MM.1S (cell line): Measurements from ENCODE around the gene C1orf116.

ENCODE experiments used
- DNase-seq: peaks from one replicate; pipeline ENCODE4 v3.0.0-alpha.2; 2015
- H2AFZ ChIP-seq: fragments of 300-600 bp; sonication (generic); 2 replicates; pipeline ENCODE4 v1.6.0; 2016; ENCODE audit warnings: antibody characterized with exemption, low read length
- H3F3A ChIP-seq: fragments of 300-600 bp; sonication (generic); 2 replicates; pipeline ENCODE4 v1.6.1; 2016; ENCODE audit warnings: mild to moderate bottlenecking, antibody characterized with exemption, low read length, moderate library complexity, mixed read lengths; ENCODE audit not compliant: insufficient read depth
- H3K27ac ChIP-seq: fragments of 300-600 bp; sonication (generic); 2 replicates; pipeline ENCODE4 v1.5.1; 2016; ENCODE audit warnings: mild to moderate bottlenecking, low read length
- H3K27me3 ChIP-seq: fragments of 300-600 bp; sonication (generic); replicated peaks from 2 replicates; pipeline ENCODE4 v1.6.0; 2016; ENCODE audit warnings: low read length; ENCODE audit not compliant: insufficient read depth
- H3K36me3 ChIP-seq: fragments of 300-600 bp; sonication (generic); replicated peaks from 2 replicates; pipeline ENCODE4 v1.6.1; 2016; ENCODE audit warnings: mild to moderate bottlenecking, low read length, mixed read lengths; ENCODE audit not compliant: insufficient read depth
- H3K4me1 ChIP-seq: fragments of 300-600 bp; sonication (generic); 2 replicates; pipeline ENCODE4 v1.6.1; 2016; ENCODE audit warnings: low read length, mixed read lengths
- H3K4me2 ChIP-seq: fragments of 300-600 bp; sonication (generic); 2 replicates; pipeline ENCODE4 v1.6.0; 2016; ENCODE audit warnings: low read depth, low read length
- H3K4me3 ChIP-seq: fragments of 300-600 bp; sonication (generic); 2 replicates; pipeline ENCODE4 v1.5.1; 2016; ENCODE audit warnings: low read length, mixed read lengths
- H3K79me2 ChIP-seq: fragments of 300-600 bp; sonication (generic); 2 replicates; pipeline ENCODE4 v1.6.1; 2016; ENCODE audit warnings: mixed run types, low read length, mixed read lengths
- H3K9ac ChIP-seq: fragments of 300-600 bp; sonication (generic); 2 replicates; pipeline ENCODE4 v1.6.1; 2016; ENCODE audit warnings: low read length, mixed read lengths
- H3K9me2 ChIP-seq: fragments of 300-600 bp; sonication (generic); replicated peaks from 2 replicates; pipeline ENCODE4 v1.6.1; 2016; ENCODE audit warnings: mild to moderate bottlenecking, low read length, mixed read lengths; ENCODE audit not compliant: insufficient read depth
- H3K9me3 ChIP-seq: fragments of 300-600 bp; sonication (generic); replicated peaks from 2 replicates; pipeline ENCODE4 v1.6.1; 2016; ENCODE audit warnings: mild to moderate bottlenecking, low read length, mixed read lengths; ENCODE audit not compliant: insufficient read depth
- H4K20me1 ChIP-seq: fragments of 300-600 bp; sonication (generic); 2 replicates; pipeline ENCODE4 v1.6.1; 2016; ENCODE audit warnings: mild to moderate bottlenecking, low read length, moderate library complexity, mixed read lengths; ENCODE audit not compliant: insufficient read depth
- CTCF ChIP-seq: fragments of 300-600 bp; sonication (generic); IDR thresholded peaks from 2 replicates; pipeline ENCODE4 v1.5.1; 2016; ENCODE audit warnings: antibody characterized with exemption, low read length, mixed read lengths
- EZH2 ChIP-seq: fragments of 300-600 bp; sonication (generic); optimal IDR thresholded peaks from 2 replicates; pipeline ENCODE3; 2017; ENCODE audit warnings: low read depth, mild to moderate bottlenecking, antibody characterized with exemption, low read length, mixed read lengths
- EZH2phosphoT487 ChIP-seq: fragments of 300-600 bp; sonication (generic); IDR thresholded peaks from 2 replicates; pipeline ENCODE4 v1.6.1; 2018; ENCODE audit warnings: antibody characterized with exemption, low read length

Gene C1orf116

GRCh38 chr1:207072233-207072632 is 39.7 kb upstream of the C1orf116 start:
- Histone ChIP-seq H3K27me3 (no peaks in the 10 kb centered on the region), H2AFZ (no peak overlapping the region), H3K9ac (no peak overlapping the region), H4K20me1 (no peaks in the 10 kb centered on the region), H3K4me1 (peaks cover 3% of the 10 kb centered on the region; the same call in 1 of the 2 replicates), H3K36me3 (no peaks in the 10 kb centered on the region), H3K9me3 (no peaks in the 10 kb centered on the region), H3K27ac (no peak overlapping the region), H3F3A (no peaks in the 10 kb centered on the region), H3K79me2 (no peaks in the 10 kb centered on the region), H3K4me3 (no peak overlapping the region), H3K4me2 (no peak overlapping the region), H3K9me2 (no peaks in the 10 kb centered on the region)
- TF ChIP-seq EZH2, result no peak
- TF ChIP-seq CTCF, result no peak
- no peak for TF ChIP-seq EZH2phosphoT487
- DNase-seq, result no peak

DNA sequence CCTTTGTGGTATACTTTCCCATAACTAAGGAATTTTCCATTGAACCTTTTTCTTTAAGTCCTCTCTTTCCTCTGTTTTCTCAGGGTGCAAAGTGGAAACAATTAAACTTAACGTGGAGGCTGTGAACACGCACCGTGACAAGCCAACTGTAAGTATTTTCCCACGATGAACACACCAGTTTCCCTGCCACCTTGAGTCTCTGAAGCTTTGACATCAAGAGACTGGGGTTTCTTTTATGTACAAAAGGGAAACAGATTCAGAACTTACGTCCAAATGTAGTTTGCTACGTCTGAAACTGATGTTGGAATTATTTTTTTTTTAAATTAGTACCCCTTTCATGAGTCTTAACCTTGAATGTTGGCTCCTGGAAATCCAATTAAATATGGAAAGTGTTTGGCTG is 38.9 kb upstream of the C1orf116 start:
- H4K20me1 ChIP-seq, result no peaks in the 10 kb centered on the region
- H2AFZ ChIP-seq, result no peak overlapping the region
- TF ChIP-seq EZH2 (no peak), EZH2phosphoT487 (no peak)
- DNase-seq, result no peak
- no peak overlapping the region for H3K9ac ChIP-seq
- H3K36me3 ChIP-seq, result no peaks in the 10 kb centered on the region
- no peaks in the 10 kb centered on the region for H3K27me3 ChIP-seq
- H3K27ac ChIP-seq, result no peak overlapping the region
- H3K4me3 ChIP-seq, result no peak overlapping the region
- H3F3A ChIP-seq, result no peaks in the 10 kb centered on the region
- no peaks in the 10 kb centered on the region for H3K9me2 ChIP-seq
- no peak overlapping the region for H3K4me2 ChIP-seq
- no peaks in the 10 kb centered on the region for H3K79me2 ChIP-seq
- H3K4me1 ChIP-seq, result peaks cover 3% of the 10 kb centered on the region; the same call in 1 of the 2 replicates
- H3K9me3 ChIP-seq, result no peaks in the 10 kb centered on the region

- no peak for DNase-seq
- H3K79me2 ChIP-seq, result no peaks in the 10 kb centered on the region
- no peak overlapping the region for H3K4me2 ChIP-seq
- H3K9me2 ChIP-seq, result no peaks in the 10 kb centered on the region
- H2AFZ ChIP-seq, result no peak overlapping the region
- H3K36me3 ChIP-seq, result no peaks in the 10 kb centered on the region
- no peak overlapping the region for H3K4me3 ChIP-seq
- H3K27ac ChIP-seq, result no peak overlapping the region
- H3K9ac ChIP-seq, result no peak overlapping the region
- H3K4me1 ChIP-seq, result peaks cover 3% of the 10 kb centered on the region; the same call in 1 of the 2 replicates
- no peaks in the 10 kb centered on the region for H3K9me3 ChIP-seq
- H3K27me3 ChIP-seq, result no peaks in the 10 kb centered on the region
- no peak for TF ChIP-seq EZH2
- no peak for TF ChIP-seq EZH2phosphoT487
- TF ChIP-seq CTCF, result no peak
- no peaks in the 10 kb centered on the region for H3F3A ChIP-seq
- no peaks in the 10 kb centered on the region for H4K20me1 ChIP-seq
Observed at GRCh38 chr1:207070811-207071210, 38.3 kb upstream of the C1orf116 start.

GRCh38 chr1:207069858-207070506 is 37.4 kb upstream of the C1orf116 start:
- Histone ChIP-seq H4K20me1 (no peaks in the 10 kb centered on the region), H3K36me3 (no peaks in the 10 kb centered on the region), H3K79me2 (no peaks in the 10 kb centered on the region), H3F3A (no peaks in the 10 kb centered on the region), H3K4me3 (no peak overlapping the region), H3K4me1 (peaks cover 3% of the 10 kb centered on the region; the same call in 1 of the 2 replicates), H3K27ac (no peak overlapping the region), H3K9ac (no peak overlapping the region), H3K9me2 (no peaks in the 10 kb centered on the region), H3K9me3 (no peaks in the 10 kb centered on the region), H2AFZ (no peak overlapping the region), H3K4me2 (no peak overlapping the region), H3K27me3 (no peaks in the 10 kb centered on the region)
- no peak for DNase-seq
- TF ChIP-seq CTCF (no peak), EZH2phosphoT487 (no peak), EZH2 (no peak)
